ENCODE data around the gene PPARD.
"Not testable (repeated sequence)": the region's sequence is repeated elsewhere in the genome, so short reads cannot be mapped to it uniquely, and the experiment has no call there.

DNA sequence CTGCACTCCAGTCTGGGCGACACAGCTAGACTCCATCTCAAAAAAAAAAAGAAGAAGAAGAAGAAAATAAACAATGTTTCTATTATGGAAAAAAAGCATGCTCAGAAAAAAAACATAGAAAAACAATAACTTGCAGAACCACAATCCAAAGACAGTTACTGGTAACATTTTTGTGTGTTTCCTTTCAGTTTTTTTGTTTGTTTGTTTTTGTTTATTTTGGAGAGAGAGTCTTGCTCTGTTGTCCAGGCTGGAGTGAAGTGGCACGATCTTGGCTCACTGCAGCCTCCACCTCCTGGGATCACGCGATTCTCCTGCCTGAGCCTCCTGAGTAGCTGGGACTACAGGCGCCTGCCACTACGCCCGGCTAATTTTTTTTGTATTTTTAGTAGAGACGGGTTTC is 13.4 kb upstream of the PPARD start:
- not testable (repeated sequence) for TF ChIP-seq POLR2AphosphoS5 (IDR thresholded peaks at IDR 0.05); CTCF (IDR thresholded peaks at IDR 0.05 in 8 of 11, conservative IDR thresholded peaks at IDR 0.05 in 3 of 11)

Measured in spleen (tissue), 7 donors.